RKO (cell line): ENCODE data around the gene SOX18.

Experiments
- DNase-seq: peaks from one replicate; pipeline ENCODE4 v3.0.0-alpha.2; 2016; ENCODE audit warnings: low spot score

SOX18 gene

GRCh38 chr20:64080813-64081623 is 31.6 kb upstream of the SOX18 start:
- no peak for DNase-seq

DNA sequence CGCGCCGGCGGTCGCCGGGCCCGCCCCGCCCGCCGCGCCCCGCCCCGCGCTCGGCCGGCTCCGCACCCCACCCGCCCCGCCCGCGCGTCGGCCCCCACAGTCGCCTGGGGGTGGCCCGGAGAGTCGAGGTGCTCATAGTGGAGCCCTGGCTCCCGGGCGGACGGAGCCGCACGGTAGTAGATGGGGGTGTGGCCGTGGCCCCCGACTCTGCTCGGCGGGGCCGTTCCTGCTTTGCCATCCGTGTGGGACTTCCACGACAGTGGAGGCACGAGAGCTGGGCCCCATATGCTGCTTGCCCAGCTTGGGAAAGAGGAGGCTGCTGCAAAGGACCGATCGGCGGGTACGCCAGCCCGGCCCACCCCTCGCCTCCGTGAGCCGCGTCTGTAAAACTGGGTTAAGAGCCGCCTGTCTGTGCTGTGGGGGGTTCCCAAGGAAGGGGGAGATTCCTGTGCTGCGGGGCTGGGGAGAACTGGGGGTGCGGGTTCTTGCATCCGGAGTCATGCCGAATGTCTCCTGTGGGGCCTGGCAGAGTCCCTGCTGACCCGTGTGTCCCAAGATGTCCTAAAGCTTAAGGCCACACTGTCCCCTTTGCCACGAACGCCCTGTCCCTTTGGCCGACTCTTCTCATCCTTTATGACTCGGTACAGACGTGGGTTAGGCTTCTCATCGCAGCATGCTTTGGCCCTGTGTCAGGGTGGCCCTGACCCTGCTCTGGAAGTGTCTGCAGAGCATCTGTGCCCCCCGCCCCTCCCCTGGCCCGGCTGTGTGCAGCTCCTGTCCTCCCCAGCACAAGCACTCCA is 30.8 kb upstream of the SOX18 start, which contains the start of gene OPRL1:
Gene OPRL1, plus strand, starts transcription at position 70 of the 800 bp plus-strand sequence. CDS start 12,639 bp downstream, outside the sequence.
- DNase-seq: peak; percentile 58

DNA sequence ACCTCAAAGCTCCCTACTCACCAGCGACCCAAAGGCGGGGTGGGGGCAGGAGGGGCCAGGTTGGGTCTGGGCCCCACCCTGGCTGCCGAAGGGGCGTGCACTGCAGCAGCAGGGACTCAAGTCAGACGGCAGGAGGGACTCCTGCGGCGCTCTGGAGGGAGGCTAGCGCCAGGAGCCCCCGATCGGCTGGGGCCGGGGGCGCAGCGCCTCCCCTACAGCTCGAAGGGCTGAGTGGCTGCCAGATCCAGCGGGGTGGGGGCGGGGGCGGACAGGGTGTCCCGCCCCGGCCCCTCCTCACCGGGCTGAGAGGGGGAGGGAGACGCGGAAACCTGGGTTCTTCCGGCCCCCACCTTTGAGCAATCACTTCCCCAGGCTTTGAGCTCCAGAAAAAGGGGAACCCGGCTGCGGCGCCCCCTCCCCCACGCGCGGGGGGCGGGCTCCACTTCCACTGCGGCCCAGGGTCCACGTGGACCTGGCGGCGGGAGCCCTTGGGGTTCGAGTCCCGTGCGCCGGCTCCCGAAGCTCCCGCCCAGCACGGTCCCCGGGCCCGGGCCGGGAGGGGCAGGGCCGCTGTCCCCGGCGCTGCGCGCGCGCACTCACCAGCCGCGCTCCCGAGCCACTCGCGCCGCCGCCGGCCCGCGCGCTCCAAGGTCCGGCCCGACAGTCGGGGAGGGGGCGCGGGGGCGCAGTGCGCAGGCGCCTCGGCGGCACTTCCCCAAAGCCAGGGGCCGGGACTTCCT is 30.0 kb upstream of the SOX18 start, which contains the start of gene RGS19:
Gene RGS19, minus strand, starts transcription at position 246 of the 740 bp plus-strand sequence. CDS start 2,632 bp downstream, outside the sequence.
- peak; percentile 91 for DNase-seq

GRCh38 chr20:64078934-64079272 is 29.5 kb upstream of the SOX18 start:
- DNase-seq: no peak

DNA sequence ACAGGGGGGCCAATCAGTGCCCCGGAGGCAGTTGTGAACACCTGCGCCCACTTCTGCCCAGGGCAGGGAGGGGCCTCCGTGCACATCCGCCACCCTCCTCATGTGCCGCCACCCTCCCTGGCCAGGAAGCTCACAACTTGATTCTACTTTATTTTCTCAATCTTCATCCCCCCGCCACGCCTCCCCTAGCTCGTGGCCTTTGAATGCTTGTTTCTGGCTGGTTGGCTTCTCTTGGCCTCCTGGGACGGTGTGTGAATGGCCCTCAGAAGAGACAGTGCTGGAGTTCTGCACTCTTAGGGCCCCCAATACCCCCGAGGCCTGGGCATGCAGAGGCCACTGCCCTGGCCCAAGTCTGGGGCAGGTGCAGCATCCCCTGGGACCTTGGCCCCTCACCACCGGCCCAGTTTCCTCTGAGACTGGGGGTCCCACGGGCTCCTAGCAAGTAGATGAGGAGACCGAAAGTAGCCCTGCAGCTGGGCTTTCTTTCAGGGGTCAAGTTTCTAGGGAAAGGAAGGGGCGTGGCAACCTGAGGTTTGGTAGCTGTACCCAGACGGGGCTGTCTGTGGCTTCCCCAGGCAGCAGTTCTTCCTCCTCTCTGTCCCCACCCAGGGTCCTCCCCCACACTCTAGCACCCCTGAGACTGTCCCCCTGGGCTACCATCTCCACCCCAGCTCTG is 28.6 kb upstream of the SOX18 start:
- no peak for DNase-seq

GRCh38 chr20:64077541-64077875 is 28.1 kb upstream of the SOX18 start:
- no peak for DNase-seq

- no peak for DNase-seq
These were observed 27.7 kb upstream of the SOX18 start for GRCh38 chr20:64077094-64077493.

GRCh38 chr20:64076061-64076997 is 26.9 kb upstream of the SOX18 start:
- no peak for DNase-seq

- no peak for DNase-seq
These were observed 26.1 kb upstream of the SOX18 start for GRCh38 chr20:64075556-64075955.

- no peak for DNase-seq
These were observed 25.5 kb upstream of the SOX18 start for GRCh38 chr20:64074963-64075362.

DNA sequence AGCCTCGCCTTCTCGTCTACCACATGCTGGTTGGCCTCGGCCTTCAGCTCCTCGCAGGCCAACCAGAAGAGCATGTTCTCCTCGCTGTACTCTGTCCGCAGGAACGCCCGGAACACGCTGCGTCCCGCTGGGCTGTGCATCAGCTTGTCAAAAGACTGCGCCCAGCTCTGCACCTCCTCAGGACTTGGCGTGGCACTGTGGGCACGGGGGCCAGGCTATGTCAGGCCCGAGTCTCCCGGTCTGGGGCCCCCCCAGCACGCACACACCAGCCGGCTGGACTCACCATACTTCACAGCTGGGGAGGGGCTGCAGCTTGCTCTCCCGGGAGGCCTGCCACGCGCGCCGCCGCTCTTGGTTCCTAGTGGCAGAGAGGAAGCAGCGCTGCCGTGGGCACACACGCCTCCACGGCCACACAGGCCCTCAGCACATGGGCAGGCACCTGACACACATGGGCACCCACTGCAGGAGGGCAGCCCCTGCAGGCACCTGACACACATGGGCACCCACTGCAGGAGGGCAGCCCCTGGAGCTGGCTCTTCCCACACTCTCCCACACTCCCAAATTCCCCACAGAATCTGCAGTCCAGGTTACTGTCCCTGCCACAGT is 24.8 kb upstream of the SOX18 start:
- no peak for DNase-seq

DNA sequence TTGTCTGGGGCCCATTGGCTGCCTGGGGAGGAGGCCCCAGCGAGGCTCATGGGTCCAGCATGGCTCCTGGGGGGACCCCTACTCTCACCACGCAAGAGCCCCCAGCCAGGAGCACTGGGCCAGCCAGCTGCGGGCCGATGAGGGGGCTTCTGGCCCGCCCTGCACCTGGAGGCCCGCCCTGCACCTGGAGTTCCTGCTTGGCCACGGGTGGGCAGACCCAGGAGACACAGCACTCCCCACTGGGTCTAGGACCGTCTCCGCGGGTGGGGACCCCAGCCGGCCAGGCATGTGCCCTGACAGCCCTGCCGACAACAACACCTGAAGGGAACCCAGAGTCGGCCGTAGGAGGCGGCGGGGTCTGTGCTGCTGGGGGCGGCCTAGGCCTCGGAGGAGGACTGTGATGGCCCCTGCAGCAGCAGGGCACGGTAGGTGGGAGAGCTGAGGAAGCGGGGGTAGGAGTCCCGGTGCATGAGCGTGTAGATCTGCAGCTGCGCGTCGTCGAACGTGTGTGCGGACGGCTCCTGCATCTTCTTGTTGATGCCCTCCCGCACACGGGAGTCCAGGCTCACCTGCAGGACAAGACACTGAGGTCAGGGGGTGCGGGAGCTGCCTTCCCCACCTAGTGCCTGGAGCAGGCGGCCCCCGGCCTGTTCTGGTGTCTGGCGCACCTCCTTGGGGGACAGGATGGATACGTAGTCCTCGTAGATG is 24.2 kb upstream of the SOX18 start:
- no peak for DNase-seq

DNA sequence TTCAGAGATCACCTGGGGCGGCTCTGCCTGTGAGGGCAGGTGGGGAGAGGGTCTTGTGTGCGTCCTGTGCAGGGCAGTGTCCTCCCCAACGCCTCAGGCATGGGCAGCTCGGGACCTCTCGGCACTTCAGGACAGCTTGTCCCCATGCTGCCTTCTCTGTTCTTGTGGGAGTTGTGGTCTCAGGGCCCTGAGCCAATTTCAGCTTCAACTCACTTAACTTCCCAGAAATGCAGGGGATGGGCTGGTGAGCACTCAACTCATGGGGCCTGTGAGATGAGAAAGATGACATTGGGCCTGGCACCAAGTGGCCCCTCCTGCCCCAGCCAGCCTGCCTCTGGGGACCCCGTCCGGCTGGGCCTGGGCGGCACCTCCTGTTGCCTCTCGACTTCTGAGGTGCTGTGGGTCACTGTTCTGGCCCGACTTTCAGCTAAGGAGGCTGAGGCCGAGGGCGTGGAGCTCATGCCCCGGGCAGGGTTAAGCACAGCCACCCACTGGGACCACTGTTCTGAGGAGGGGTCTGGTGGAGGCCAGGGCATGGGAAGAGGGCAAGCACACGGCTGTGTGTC is 23.1 kb upstream of the SOX18 start:
- DNase-seq: no peak

DNA sequence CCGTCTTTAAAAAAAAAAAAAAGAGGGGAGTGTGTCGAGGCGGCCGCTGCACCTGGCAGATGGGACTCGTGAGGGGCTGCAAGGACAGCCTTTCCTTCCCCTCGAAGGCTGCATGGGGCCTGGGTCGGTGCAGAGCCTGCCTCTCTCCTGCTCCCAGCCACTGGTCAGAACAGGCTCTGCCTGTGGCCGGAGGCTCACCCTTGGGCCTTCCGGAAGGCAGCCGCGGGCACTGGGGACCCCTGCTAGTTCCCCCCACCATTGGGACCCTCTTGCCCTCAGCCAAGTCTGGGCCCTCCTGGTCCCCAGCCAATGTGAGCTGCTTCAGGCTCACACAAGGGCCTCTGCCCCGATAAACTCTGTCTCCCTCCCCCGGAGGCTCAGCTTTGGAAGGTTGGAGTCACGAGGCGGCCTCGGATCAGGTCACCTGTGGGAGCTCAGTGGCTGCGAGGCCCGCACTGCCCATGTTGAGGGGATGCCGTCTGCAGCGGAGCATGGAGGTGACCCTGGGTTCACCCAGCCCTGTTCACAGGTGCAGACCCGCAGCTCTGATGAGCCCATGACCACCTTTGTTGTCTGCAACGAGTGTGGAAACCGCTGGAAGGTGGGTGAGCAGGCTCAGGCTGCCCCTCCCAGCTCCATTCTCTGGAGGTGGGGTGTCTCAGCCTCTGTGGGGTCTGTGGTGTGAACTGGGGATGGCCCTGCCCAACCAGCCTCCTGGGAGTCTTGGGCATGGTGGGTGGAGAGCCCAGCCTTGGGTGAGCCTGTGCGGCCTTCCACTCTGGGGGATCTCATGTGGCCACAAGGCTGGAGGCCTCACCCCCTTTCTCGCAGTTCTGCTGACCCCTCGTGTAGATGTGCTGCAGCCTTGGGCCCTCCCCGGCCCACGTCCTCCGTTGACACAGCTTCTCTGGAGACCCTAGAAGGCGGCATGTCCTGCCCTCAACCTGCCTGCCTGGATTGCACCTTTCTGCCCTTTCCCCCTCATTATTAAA is 22.2 kb upstream of the SOX18 start:
- no peak for DNase-seq

- no peak for DNase-seq
These were observed 21.0 kb upstream of the SOX18 start for GRCh38 chr20:64070244-64070993.

DNA sequence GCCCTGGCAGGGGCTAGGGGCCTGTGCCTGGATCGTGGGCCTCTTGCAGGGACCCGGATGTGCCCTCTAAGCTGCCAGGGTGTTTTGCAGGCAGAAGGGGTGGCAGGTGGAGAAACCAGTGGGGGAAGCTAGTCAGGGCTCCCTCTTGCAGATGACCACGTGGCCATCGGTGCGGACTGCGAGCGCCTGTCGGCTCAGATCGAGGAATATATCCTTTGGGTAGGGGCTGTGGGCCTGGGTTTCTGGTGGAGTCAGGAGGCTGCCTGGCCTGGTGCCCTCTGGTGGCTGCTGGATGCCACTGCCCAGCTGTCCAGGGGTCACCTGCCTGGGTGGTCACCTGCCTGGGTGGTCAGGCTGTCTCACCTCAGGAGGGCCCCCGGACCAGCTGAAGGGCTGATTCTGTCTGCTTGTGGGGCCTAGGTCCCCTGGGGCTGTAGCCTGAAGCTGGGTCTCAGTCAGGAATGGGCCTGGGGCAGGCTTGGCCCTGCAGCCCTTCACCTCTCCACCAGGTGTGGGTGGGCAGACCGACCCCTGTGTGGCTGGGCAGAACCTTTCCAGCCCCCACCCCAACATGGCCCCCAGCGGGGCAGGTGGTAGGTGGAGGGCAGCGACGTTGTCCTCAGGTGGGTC is 20.3 kb upstream of the SOX18 start:
- DNase-seq: peak; percentile 45

GRCh38 chr20:64069209-64069613 is 19.8 kb upstream of the SOX18 start:
- DNase-seq: no peak
